Kidney tubule cell (primary cell): Measurements from ENCODE around the gene OR2H2.
A peak's percentile ranks its signal among the peaks of the same experiment; 100 is the strongest.

Source experiments
- DNase-seq: peaks from one replicate; pipeline ENCODE4 v3.0.0-alpha.2; 2018; ENCODE audit warnings: low spot score

Gene OR2H2

DNA sequence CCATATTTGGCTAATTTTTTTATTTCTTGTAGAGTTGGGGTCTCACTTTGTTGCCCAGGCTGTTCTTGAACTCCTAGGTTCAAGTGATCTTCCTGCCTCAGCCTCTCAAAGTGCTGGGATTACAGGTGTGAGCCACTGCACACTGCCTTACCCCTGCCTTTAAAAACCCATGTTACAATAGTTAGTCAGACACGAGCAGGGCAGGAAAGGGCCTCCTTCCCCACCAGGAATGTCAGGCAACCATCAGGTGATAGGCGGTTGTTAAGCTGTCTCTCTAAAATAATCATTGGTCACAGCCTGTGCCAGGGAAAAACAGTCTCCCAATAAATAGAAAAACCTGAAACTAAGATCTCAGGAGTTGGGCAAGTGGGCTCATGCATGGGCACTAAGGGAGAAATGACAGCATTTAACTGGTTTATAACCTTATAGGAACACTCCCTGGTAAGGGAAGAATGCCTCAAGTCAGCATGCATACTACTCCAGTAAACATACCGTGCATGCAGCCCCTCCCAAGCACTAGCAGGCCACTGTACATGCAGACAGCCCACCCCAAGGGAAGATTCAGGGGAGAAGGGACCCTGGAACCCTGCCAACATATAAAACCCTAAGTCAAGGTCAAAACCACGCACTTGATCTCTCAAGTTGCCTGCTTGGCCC, 8.4 kb downstream of the OR2H2 start:
- peak; percentile 17 for DNase-seq

- DNase-seq: no peak
Measured at GRCh38 chr6:29596381-29596900, 11.5 kb downstream of the OR2H2 start.

DNA sequence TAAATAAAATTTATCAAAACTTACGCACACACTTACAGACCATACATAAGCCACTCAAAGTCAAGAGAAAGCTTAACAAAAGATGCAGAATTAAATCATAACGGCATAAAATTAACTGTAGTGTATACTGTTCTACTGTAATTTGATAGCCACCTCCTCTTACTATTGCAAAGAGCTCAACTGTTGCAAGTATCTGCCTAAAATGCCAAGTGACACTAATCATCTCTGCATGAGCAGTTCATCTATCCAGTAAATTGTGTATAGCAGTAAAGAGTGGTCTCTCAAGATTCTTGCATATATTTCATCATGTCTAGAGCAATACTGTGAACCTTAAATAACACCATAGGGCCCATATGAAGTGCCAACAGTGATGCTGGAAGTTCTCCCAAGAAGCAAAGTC, 12.3 kb downstream of the OR2H2 start:
- no peak for DNase-seq

DNA sequence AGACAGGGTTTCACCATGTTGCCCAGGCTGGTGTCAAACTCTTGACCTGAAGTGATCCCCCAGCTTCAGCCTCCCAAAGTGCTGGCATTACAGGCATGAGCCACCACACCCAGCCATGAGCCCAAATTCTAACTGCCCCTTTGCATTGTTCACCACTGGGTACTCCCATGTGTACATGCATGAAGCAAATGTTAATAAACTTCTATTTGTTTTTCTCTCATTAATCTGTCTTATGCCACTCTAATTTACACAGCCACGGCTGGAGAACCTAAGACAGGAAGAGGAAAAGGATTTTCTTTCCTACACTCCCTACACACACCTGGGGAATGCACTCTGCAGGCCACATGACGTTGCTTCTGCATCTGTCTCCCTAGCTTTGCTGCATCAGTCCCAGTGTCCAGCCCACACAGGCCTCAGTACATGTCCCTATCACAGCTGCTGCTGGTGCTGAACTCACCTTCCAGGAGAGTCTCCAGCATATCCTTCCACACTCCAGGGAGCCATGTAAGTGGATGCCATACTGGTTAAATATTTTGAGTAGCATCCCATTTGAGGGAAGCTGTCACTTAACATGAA, 13.3 kb downstream of the OR2H2 start:
- no peak for DNase-seq

- peak; percentile 7 for DNase-seq
Measured at GRCh38 chr6:29602564-29603361, 17.8 kb downstream of the OR2H2 start.

DNA sequence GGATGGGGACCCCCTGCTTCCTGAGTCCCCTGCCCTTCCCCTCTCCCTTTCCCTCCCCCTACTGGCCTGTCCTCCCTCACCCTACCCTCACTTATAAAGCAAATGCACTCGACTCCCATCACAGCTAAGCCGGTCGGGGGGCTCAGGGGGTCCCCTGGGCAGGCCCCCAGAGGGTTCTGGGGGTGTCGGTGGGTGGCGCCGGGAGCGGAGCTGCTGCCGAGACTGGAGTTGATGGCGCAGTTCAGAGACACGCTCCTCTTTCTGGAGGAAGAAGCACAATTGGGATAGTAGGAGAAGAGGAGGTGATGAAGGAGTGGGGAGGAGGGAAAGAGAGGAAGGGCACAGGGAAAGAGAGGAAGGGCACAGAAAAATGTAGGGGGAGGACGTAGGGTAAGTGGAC, 18.5 kb downstream of the OR2H2 start:
- no peak for DNase-seq

GRCh38 chr6:29603930-29604329, 19.0 kb downstream of the OR2H2 start:
- no peak for DNase-seq

- no peak for DNase-seq
Measured at GRCh38 chr6:29608131-29608530, 23.2 kb downstream of the OR2H2 start.

GRCh38 chr6:29610540-29610939, 25.6 kb downstream of the OR2H2 start:
- no peak for DNase-seq

DNA sequence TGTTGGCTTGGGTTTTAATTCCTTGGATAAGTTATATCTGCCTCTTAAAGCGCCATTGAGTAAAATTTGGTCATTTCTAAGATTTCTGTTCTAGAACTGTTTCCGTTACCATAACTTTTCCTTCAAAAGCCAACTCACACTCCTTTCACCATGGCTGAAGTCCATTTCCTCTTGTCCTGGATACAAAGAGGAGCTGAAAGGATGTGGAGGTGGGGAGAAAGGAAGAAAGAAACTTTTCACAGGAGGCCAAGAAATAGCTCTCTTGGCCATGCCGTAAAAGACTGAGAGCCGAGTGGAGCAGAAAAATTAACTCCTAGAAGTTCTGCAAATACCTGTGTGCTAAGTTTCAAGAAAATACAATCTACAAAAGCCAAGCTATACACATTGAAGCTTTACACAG, 26.5 kb downstream of the OR2H2 start:
- no peak for DNase-seq

- no peak for DNase-seq
Measured at GRCh38 chr6:29617782-29618554, 33.0 kb downstream of the OR2H2 start.

GRCh38 chr6:29619578-29620160, 34.7 kb downstream of the OR2H2 start:
- no peak for DNase-seq

DNA sequence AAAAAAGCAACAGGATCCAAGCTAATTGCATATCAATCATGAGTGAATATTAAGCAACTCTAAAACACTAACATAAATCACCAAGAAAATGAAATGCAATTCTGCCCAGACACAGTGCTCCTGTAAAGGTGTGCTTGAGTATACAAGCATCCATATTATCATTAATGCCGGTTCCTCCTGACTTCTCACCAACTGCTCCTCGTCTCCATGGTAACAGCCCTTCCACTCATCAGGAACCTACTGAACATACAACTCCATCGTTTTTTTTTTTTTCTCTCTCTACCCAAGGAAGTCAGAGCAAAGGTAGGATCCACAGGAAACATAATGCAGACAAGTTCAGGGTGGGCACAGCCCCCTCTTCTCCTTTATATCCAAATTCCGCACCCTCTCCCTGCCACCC, 35.7 kb downstream of the OR2H2 start:
- no peak for DNase-seq

DNA sequence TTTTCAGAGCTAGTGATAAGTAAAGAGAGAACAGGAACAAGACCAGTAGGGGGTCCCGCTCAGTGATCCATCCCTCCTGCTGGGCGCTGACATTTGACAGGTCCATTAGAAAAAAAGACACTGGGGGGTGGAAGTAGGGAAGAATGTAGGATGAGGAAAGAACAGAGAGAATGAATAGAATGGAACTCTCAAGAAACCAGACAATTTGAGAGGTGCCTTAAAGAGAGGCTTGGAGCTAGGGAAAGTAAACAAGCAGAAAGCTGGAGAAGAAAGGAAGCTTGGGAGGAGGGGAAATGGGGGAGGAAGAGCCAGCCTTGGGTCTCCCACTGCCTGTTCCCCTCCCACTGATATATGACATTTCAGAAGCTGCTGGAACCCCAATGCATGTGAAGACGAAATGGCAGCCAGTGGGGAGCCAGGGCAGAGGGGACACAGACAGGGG, 39.6 kb downstream of the OR2H2 start:
- DNase-seq: no peak

DNA sequence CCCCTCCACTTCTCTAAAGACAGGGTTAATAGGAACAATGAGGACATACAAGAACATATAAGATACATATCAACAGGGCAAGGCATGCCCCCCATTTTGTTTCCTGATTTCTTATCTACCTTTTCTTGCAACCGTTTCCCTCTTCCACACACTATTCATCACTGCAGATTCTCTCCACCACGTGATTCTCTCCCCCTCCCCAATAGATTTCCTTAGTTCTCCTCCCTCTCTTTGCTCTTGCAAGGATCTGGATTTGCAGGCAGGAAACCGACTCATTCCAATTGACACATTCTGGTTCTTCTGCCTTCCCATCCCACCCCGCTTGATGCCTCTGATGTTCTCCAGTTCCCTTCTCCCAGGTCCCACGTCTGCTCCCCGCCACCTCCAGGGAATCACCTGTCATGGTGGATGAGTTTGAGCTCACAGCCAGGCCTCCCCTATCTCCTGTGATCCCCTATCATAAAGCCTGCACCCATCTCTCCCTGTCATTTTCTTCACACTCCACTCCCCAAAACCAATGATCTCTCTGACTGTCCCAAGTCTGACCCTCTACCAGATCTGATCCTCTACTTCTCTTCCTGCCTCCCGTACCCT, 40.5 kb downstream of the OR2H2 start:
- DNase-seq: no peak

DNA sequence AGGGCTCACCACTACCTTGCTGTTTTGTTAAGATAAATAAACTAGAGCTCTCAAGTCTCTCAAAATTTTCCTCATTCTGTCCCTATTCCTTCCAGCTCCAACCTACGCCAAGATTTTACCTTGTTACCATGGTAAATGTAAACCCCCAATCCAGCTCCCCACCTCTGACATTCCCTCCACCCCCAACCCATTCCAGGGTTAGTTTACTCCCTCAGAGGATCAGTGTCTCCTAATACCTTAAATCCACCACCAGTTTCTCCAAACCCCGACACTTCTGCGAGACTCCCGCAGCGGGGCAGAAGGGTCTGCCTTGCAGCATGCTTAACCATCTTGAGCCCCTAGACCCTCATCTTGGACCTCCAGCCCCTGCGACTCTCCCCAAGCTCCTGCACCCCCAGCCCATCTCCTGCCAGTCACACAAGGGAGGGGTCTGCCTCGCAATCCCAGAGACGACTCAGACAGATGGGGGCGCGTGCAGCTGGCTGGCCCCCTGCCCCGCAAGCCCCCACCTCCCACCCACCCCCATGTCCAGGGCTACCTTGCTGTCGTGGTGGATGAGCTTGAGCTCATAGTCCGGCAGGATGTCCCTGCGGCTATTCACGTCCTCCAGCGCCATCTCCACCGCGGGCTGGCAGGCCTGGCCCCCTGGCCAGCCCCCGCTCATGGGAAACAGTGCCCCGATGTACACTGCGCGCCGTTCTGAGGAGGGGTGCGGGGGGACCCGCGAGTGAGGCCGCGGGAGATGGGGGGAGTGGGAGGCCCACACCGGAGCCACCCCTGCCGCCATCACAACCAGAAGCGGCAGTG, 42.2 kb downstream of the OR2H2 start:
- no peak for DNase-seq

DNA sequence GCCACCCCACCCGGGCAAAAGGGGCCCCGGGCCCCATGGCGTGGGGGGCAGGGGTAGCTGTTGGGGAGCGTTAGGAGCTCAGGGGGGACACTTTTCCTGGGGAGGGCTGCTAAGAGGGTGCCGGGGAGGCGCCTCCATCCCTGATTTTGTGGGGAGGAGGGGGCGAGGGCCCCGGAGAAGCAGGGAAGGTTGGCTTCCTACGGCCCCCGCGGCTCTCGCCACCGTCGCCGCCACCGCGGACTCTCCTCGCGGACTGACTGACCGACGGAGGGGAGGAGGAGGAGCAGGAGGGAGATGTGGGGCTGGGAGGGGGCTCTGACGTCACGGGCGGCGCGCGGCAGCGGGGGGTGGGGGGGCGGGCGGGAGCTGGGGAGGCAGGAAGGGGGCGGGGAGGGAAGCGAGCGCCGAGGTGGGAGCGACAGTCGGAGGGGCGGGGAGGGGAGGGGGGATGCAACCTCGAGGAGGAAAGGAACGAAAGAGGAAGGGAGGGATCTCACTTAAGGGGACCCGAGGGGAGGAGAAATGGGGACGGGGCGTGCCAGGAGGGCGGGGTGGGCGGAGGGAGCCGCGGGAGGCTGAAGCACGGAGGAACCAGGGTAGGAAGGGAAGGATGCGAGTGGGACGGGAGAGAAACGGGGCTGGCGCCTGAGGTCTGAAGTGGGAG, 43.0 kb downstream of the OR2H2 start:
- peak; percentile 66 for DNase-seq

GRCh38 chr6:29628419-29629281, 43.7 kb downstream of the OR2H2 start:
- peak; percentile 86 for DNase-seq

DNA sequence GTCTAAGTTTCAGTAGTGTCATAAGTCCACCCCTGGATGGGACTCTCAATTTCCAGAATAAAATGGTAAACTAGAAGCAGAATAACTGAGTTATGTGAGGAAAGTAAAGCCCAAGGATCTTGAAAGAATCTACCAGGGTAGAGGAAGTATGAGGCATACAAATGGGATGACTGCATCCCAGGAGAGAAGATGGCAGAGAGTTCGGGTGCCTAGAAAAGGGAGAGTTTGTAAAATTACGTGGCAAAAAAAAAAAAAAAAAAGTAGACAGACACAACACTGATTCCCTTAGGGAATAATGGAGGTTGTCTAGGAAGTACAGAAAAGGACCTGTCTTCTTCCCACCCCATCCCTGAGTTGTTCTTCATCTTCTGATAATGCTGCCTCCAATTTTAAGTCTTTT, 44.6 kb downstream of the OR2H2 start:
- no peak for DNase-seq
